GM12878 (cell line): ENCODE data around the gene REEP1.
"Not testable (repeated sequence)": the region's sequence is repeated elsewhere in the genome, so short reads cannot be mapped to it uniquely, and the experiment has no call there.

Experiments
- EGR1 ChIP-seq, 2 experiments: IDR thresholded peaks; 1 replicate in 1 of 2; 2 replicates in 1 of 2; pipeline ENCODE4 v1.6.1; 2011 to 2012; ENCODE audit warnings: low read depth in 2 of 2, low read length in 2 of 2, borderline replicate concordance in 1 of 2, mild to moderate bottlenecking in 1 of 2, moderate library complexity in 1 of 2
- ETV6 ChIP-seq, 2 experiments: fragments of 450-650 bp in 1 of 2; IDR thresholded peaks in 1 of 2; conservative IDR thresholded peaks in 1 of 2; 2 replicates each; pipeline ENCODE4 v1.6.1; 2014; ENCODE audit warnings: antibody characterized with exemption in 1 of 2, borderline replicate concordance in 1 of 2, low read depth in 1 of 2, mild to moderate bottlenecking in 1 of 2, moderate library complexity in 1 of 2
- NR2C1 ChIP-seq: fragments of 450-650 bp; IDR thresholded peaks from 2 replicates; pipeline ENCODE4 v1.6.1; 2017; ENCODE audit warnings: antibody characterized with exemption, mild to moderate bottlenecking, moderate library complexity
- SMAD1 ChIP-seq: fragments of 450-650 bp; IDR thresholded peaks from 2 replicates; pipeline ENCODE4 v1.6.1; 2018; ENCODE audit warnings: mild to moderate bottlenecking, low read depth; ENCODE audit not compliant: partially characterized antibody
- SMC3 ChIP-seq: IDR thresholded peaks from 2 replicates; pipeline ENCODE4 v1.6.1; 2011; ENCODE audit warnings: low read length, improper control_type of control experiment, borderline replicate concordance
- SP1 ChIP-seq: IDR thresholded peaks from one replicate; pipeline ENCODE4 v1.6.1; 2011; ENCODE audit warnings: low read depth, low read length
- SUPT20H ChIP-seq: IDR thresholded peaks from 2 replicates; pipeline ENCODE4 v1.6.1; 2011; ENCODE audit warnings: low read depth, mild to moderate bottlenecking, low read length, moderate library complexity, borderline replicate concordance; ENCODE audit not compliant: control insufficient read depth
- TBL1XR1 ChIP-seq: IDR thresholded peaks from 2 replicates; pipeline ENCODE4 v1.6.1; 2012; ENCODE audit warnings: low read depth, low read length, improper control_type of control experiment
- ZNF622 ChIP-seq: fragments of 450-650 bp; IDR thresholded peaks from 2 replicates; pipeline ENCODE4 v1.6.1; 2017; ENCODE audit warnings: mild to moderate bottlenecking, inconsistent platforms
- TF ChIP-seq, protein P1 (sequence below): fragments of 450-650 bp; formaldehyde crosslinking; IDR thresholded peaks from 2 replicates; pipeline ENCODE4 v1.4.0; 2022; ENCODE audit warnings: mild to moderate bottlenecking, moderate library complexity

- TF ChIP-seq SMC3; NR2C1; SP1; SUPT20H; SMAD1; ZNF622; ETV6 (conservative IDR thresholded peaks at IDR 0.05 in 1 of 2, IDR thresholded peaks at IDR 0.05 in 1 of 2; ENCODE audit: borderline replicate concordance in 1 of 2, low read depth in 1 of 2); TBL1XR1; EGR1 (IDR thresholded peaks at IDR 0.05; ENCODE audit: borderline replicate concordance in 1 of 2, low read depth in 2 of 2, low read length in 2 of 2): not testable (repeated sequence)
- TF ChIP-seq, protein P1, sequence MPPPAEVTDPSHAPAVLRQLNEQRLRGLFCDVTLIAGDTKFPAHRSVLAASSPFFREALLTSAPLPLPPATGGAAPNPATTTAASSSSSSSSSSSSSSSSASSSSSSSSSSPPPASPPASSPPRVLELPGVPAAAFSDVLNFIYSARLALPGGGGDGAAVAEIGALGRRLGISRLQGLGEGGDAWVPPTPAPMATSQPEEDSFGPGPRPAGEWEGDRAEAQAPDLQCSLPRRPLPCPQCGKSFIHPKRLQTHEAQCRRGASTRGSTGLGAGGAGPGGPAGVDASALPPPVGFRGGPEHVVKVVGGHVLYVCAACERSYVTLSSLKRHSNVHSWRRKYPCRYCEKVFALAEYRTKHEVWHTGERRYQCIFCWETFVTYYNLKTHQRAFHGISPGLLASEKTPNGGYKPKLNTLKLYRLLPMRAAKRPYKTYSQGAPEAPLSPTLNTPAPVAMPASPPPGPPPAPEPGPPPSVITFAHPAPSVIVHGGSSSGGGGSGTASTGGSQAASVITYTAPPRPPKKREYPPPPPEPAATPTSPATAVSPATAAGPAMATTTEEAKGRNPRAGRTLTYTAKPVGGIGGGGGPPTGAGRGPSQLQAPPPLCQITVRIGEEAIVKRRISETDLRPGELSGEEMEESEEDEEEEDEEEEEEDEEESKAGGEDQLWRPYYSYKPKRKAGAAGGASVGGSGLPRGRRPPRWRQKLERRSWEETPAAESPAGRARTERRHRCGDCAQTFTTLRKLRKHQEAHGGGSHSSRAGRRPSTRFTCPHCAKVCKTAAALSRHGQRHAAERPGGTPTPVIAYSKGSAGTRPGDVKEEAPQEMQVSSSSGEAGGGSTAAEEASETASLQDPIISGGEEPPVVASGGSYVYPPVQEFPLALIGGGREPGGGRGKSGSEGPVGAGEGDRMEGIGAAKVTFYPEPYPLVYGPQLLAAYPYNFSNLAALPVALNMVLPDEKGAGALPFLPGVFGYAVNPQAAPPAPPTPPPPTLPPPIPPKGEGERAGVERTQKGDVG (CRISPR knock-in tag): not testable (repeated sequence)
These were observed 92.2 kb downstream of the REEP1 start for GRCh38 chr2:86245222-86245621.
